Measurements from ENCODE around the gene TAF11.

DNA sequence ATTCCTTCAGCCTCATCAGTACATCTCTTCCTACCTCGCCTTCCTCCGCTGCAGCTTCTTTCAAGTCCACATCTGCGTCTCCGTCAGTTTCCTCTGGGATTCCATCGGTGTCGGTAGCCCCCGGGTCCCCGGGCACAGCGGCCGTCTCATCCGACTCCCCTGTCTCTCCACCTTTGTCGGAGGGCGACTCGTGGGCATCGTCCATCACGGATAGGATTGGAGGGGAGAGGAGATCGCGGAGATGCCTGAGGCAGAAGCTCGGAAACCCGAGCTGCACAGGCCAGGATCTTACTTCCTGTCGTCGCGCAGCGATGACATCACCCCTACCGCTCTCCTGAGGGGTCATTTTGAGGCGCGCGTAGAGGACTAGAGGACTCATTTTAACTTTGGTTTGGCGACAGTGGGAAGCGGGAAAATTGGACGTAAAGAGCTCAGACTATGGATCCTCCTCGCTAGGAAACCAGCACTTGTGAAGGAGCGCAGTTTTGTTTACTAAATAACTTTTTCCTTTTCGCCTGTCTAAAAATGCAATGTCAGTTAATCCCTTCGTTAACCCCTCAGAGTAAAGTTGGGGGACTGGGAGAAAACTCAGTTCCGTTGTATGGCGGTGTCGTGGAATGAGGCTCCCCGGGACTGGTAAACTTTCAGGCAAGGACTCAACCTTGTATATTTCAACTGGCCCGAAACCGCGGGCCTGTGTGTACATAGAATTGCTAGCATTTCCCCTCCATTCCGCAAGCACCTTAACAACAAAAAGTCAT, at the start of gene TAF11:
- TF ChIP-seq, protein P1, sequence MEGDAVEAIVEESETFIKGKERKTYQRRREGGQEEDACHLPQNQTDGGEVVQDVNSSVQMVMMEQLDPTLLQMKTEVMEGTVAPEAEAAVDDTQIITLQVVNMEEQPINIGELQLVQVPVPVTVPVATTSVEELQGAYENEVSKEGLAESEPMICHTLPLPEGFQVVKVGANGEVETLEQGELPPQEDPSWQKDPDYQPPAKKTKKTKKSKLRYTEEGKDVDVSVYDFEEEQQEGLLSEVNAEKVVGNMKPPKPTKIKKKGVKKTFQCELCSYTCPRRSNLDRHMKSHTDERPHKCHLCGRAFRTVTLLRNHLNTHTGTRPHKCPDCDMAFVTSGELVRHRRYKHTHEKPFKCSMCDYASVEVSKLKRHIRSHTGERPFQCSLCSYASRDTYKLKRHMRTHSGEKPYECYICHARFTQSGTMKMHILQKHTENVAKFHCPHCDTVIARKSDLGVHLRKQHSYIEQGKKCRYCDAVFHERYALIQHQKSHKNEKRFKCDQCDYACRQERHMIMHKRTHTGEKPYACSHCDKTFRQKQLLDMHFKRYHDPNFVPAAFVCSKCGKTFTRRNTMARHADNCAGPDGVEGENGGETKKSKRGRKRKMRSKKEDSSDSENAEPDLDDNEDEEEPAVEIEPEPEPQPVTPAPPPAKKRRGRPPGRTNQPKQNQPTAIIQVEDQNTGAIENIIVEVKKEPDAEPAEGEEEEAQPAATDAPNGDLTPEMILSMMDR (IDR thresholded peaks at IDR 0.05; ENCODE audit: low read length), result no peak
- no peak for TF ChIP-seq EZH2 (IDR thresholded peaks at IDR 0.05; ENCODE audit: borderline replicate concordance, low read length)
